Mesodermal cell (in vitro differentiated cells): ENCODE data around the gene ANKRD55.

Experiments used
- H3K27ac ChIP-seq: 2 replicates; pipeline ENCODE4 v1.7.0; 2013; ENCODE audit warnings: mild to moderate bottlenecking, low read depth, low read length, moderate library complexity; ENCODE audit not compliant: severe bottlenecking
- H3K36me3 ChIP-seq: 2 replicates; pipeline ENCODE4 v1.7.1; 2013; ENCODE audit warnings: mild to moderate bottlenecking, low read length, moderate library complexity; ENCODE audit not compliant: control insufficient read depth, insufficient read depth
- H3K4me1 ChIP-seq: one replicate; pipeline ENCODE4 v1.7.1; 2013; ENCODE audit warnings: mild to moderate bottlenecking, low read length; ENCODE audit not compliant: insufficient read depth, control insufficient read depth, poor library complexity, severe bottlenecking
- H3K4me3 ChIP-seq: 2 replicates; pipeline ENCODE4 v1.7.0; 2013; ENCODE audit warnings: low read length, control low read depth, mild to moderate bottlenecking; ENCODE audit not compliant: insufficient read depth, poor library complexity, severe bottlenecking; ENCODE audit errors: extremely low read depth
- H3K9me3 ChIP-seq: 2 replicates; pipeline ENCODE4 v1.7.1; 2013; ENCODE audit warnings: mild to moderate bottlenecking, low read length, moderate library complexity; ENCODE audit not compliant: control insufficient read depth
- WGBS, 2 experiments: methylation state at CpG; one replicate each; pipeline ENCODE4 v1.1.5; 2013; ENCODE audit warnings: missing lambda C conversion rate in 2 of 2; ENCODE audit not compliant: insufficient coverage in 2 of 2; 5-methylcytosine and 5-hydroxymethylcytosine counted together

ANKRD55 gene

DNA sequence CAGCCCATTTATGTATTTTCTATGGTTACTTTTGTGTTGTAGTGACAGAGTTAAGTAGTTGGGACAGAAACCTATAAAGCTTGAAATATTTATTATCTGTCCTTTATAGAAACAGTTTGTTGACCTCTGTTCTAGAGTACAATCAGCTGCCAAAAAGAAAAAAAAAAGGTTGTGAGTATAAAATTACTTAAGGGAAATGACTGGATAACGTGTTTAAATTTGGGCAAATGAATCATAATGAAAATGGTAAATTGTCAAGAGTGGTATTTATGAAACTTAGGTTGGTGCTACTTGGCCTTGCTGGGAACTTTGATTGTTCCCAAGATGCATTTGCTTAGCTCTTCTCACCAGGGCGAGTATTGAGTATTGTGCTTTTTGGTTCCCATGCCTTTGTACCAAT, 168.1 kb downstream of the ANKRD55 start:
- Histone ChIP-seq H3K27ac (no peak overlapping the region), H3K36me3 (no peaks in the 10 kb centered on the region), H3K9me3 (peaks cover 4% of the 10 kb centered on the region), H3K4me3 (no peak overlapping the region), H3K4me1 (peaks cover 9% of the 10 kb centered on the region)
- WGBS, 2 experiments: 87 to 90% methylated on average over 1 of the region's 2 CpGs

DNA sequence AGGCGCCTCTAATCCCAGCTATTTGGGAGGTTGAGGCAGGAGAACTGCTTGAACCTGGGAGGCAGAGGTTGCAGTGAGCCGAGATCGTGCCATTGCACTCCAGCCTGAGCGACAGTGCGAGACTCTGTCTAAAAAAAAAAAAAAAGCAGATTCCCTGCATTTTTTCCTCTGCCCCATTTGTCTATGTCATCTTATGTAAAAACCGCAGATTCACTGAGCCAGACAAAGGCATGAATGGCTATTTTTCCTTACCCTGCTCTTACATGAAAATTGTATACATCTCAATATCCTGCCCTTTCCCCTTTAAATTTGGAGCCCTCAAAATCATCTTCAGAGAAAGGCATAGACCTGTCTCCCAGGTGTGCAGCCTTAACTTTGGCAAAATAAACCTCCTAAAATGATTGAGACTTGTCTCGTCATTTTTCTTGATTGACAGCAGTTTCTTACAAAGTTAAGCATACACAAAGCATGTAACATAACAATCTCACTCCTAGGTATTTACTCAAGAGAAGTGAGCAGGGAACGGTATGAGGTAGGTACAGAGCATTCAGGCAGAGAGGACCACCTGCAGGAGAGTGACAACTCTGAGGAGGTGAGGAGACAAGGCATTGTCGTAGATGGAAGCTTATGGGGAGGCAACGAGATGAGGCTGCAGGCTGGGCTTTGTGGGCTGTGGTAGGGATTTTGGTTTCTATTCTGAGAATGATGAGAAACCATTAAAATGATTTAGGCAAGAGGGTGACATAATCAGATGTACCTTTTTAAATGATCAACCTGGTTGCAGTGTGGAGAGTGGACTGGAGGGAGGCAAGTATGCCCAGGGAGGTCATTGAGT, 172.6 kb downstream of the ANKRD55 start:
- 90 to 91% methylated on average over 9 of the region's 10 CpGs for WGBS, 2 experiments
- Histone ChIP-seq H3K27ac (no peak overlapping the region), H3K4me1 (peaks cover 9% of the 10 kb centered on the region), H3K9me3 (peaks cover 4% of the 10 kb centered on the region), H3K36me3 (no peaks in the 10 kb centered on the region), H3K4me3 (no peak overlapping the region)

DNA sequence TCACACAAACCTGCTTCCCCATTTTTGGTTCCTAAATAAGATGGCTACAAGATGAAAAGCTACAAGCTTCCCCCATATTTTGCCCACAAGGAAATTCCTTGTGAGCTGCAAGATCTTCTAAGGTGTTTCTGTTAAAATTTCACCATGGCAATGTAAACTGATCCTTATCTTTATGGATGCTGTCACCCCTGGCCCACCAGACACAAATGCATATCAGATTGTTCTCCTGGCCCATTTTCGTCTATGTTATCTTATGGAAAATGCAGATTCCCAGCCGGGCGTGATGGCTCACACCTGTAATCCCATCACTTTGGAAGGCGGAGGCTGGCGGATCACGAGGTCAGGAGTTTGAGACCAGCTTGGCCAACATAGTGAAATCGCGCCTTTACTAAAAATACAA, 173.3 kb downstream of the ANKRD55 start:
- H3K27ac ChIP-seq: no peak overlapping the region

DNA sequence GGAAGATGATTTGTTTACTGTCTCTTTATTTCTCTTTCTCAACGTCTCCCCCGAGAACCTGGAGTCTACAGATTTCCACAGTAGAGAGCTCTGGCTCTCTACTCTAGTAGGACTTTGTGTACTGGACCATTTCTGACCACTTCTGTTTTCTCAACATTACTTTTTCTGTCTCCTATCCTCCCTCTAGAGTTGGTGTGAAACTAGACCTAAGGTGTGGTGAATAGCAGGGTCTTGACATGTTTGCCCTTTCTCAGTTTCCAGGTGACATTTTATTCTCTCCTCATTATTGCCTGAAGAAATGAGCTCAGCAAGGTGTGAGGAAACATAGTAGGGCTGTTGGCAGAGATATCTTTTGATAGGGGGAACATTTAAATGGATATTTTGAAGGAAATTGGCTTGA, 176.3 kb downstream of the ANKRD55 start:
- H3K4me3 ChIP-seq: no peak overlapping the region
- H3K4me1 ChIP-seq: peaks cover 9% of the 10 kb centered on the region
- H3K27ac ChIP-seq: no peak overlapping the region
- no peaks in the 10 kb centered on the region for H3K36me3 ChIP-seq
- H3K9me3 ChIP-seq: peaks cover 10% of the 10 kb centered on the region
- WGBS, 2 experiments: 100% methylated on average over 2 of the region's 2 CpGs; no CpG with 5 or more reads in 1 of the 2 experiments

More for the DNA sequence above, 173.3 kb downstream of the ANKRD55 start:
- H3K36me3 ChIP-seq: no peaks in the 10 kb centered on the region
- WGBS, 2 experiments: 86 to 93% methylated on average over 8 of the region's 8 CpGs
- peaks cover 4% of the 10 kb centered on the region for H3K9me3 ChIP-seq
- H3K4me3 ChIP-seq: no peak overlapping the region
- H3K4me1 ChIP-seq: peaks cover 9% of the 10 kb centered on the region

DNA sequence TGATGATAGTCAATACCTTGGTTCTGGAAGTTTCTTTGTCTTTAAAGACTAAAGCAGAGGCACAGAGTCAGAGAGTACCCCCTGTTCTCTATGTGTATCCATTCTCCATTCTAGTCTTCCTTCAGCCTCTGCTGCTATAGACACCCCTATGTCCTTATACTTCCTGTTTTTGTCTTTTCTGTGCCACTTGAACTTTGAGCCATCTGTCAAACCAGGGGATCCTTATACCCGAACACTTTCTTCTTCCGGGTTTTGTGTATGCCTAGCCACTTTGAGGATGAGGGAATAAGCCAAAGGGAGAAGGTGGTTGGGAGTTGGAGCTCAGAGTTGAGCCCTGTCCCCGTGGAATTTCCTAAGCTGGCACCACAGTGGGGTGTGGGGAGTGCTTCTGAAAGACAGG, 177.3 kb downstream of the ANKRD55 start:
- Histone ChIP-seq H3K9me3 (peaks cover 8% of the 10 kb centered on the region), H3K4me1 (peaks cover 13% of the 10 kb centered on the region), H3K36me3 (no peaks in the 10 kb centered on the region), H3K4me3 (no peak overlapping the region), H3K27ac (no peak overlapping the region)
- 90 to 100% methylated on average over 1 to 3 of the region's 3 CpGs for WGBS, 2 experiments

DNA sequence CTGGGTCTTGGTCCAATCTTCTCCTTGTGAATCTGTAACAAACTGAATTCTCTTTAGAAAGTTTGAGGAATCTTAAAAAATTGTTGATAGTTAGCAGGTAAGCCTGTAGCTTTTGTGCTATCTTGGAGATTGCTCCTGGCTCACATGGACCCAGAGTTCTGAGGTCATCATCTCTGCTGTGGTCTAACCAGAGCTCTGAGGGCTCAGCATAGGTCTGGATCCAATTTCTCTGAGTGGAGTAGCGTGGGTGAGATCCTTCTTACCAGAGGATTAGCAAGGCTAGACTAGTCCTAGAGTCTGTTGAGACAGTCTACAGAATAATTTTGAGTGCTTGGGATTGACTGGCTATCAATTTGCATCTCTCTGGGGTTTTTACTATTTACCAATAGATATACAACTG, 177.8 kb downstream of the ANKRD55 start:
- no peak overlapping the region for H3K4me3 ChIP-seq
- WGBS, 2 experiments: 100% methylated on average over 1 of the region's 1 CpG; no CpG with 5 or more reads in 1 of the 2 experiments
- H3K36me3 ChIP-seq: no peaks in the 10 kb centered on the region
- H3K27ac ChIP-seq: no peak overlapping the region
- peaks cover 8% of the 10 kb centered on the region for H3K9me3 ChIP-seq
- peaks cover 19% of the 10 kb centered on the region for H3K4me1 ChIP-seq

DNA sequence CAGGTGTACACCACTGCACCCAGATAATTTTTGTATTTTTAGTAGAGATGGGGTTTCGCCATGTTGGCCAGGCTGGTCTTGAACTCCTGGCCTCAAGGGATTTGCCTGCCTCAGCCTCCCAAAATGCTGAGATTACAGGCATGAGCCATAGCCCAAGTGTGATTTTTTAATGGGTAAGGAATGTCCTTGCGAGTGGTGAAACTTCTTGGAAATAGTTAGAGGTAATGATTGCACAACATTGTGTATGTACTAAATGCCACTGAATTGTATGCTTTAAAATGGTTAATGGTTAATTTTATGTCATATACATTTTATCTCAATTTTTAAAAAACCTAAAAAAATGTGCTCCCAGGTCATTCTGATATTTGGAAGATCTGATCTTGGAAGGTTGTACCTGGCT, 178.5 kb downstream of the ANKRD55 start:
- WGBS, 2 experiments: 92 to 100% methylated on average over 1 to 2 of the region's 2 CpGs

DNA sequence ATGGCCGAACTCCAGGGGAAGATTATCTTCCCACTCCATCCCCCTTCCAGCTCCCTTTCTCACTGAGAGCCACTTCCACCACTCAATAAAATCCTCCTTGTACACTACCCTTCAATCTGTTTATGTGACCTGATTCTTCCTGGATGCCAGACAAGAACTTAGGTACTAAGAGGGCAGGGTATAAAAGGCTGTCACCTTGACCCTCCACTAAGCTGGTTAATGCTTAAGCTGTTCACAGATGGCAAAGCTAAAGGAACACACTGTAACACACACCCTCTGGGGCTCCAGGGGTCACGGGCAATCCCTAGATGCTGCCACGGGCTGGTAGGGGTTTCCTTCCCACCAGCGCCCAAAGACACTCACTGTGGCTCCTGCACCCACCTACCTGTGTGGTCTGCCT, 179.8 kb downstream of the ANKRD55 start:
- H3K4me1 ChIP-seq: peaks cover 15% of the 10 kb centered on the region
- H3K27ac ChIP-seq: no peak overlapping the region
- peaks cover 8% of the 10 kb centered on the region for H3K9me3 ChIP-seq
- no peaks in the 10 kb centered on the region for H3K36me3 ChIP-seq
- WGBS, 2 experiments: 88 to 100% methylated on average over 2 to 3 of the region's 4 CpGs
- H3K4me3 ChIP-seq: no peak overlapping the region

More for the DNA sequence above, 178.5 kb downstream of the ANKRD55 start:
- peaks cover 20% of the 10 kb centered on the region for H3K4me1 ChIP-seq
- H3K4me3 ChIP-seq: no peak overlapping the region
- H3K36me3 ChIP-seq: no peaks in the 10 kb centered on the region
- H3K9me3 ChIP-seq: peaks cover 8% of the 10 kb centered on the region
- no peak overlapping the region for H3K27ac ChIP-seq

DNA sequence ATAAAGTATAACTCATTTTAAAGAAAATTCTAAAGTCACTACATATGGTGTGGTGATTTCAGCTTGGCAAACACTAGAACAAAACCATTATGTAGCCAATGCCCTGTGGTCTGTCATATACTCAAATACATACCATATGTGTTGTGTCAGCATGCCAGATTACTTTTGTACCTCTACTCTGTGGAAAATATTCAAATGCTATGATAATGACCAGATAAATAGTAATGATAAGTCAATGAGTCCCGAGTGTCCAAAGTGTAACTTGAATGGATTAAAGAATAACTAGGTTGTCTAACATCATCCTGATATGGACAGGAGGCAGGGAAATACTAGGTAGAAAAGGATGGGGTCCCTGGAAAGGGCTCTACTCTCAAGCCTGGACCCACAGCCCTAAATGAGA, 180.4 kb downstream of the ANKRD55 start:
- Histone ChIP-seq H3K4me3 (no peak overlapping the region), H3K4me1 (peaks cover 11% of the 10 kb centered on the region), H3K9me3 (peaks cover 8% of the 10 kb centered on the region), H3K36me3 (no peaks in the 10 kb centered on the region), H3K27ac (no peak overlapping the region)
- 100% methylated on average over 1 of the region's 1 CpG for WGBS, 2 experiments

DNA sequence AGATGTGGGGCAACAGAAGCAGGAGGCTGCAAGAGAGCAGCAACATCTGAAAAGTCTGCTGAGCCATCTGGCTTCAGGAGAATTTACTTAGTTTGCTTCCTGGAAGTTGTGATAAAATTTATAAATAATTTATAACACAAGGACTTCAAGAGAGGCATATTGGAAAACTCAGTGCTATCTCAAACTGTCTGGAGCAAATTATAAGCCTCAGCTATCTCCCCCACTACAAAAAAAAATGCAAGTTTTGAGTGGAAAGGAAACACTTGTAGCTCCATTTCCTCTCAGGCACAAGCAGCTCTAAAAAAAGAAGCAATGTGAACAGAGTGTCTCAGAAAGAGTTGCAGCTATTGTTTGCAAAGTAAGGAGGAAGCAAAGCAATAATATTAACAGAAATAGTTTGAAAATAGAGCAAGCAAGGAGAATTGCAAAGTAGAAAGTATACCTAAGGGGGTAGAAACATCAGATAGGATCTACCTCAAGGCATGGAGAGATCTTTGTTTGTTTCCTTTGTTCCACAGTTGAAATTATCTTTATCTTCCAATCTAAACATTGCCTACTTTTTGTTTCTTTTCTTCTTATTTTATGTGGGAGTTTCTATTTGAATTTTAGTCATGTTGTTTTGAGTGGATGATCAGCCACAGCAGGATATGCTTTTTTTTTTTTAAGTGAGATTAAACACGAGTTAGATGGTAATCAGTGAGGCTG, 182.4 kb downstream of the ANKRD55 start:
- WGBS, 2 experiments: no CpG with 5 or more reads among the region's 1 CpG
- no peak overlapping the region for H3K4me3 ChIP-seq
- H3K4me1 ChIP-seq: peaks cover 11% of the 10 kb centered on the region
- H3K36me3 ChIP-seq: no peaks in the 10 kb centered on the region
- peaks cover 8% of the 10 kb centered on the region for H3K9me3 ChIP-seq
- H3K27ac ChIP-seq: peak overlapping the region; percentile 33
